ENCODE measurements around the gene FAM72B.
"Not testable (repeated sequence)": the region's sequence is repeated elsewhere in the genome, so short reads cannot be mapped to it uniquely, and the experiment has no call there.

Gene FAM72B

GRCh38 chr1:121184290-121185127, at the start of gene FAM72B, which contains the start of gene SRGAP2C:
FAM72B (minus strand) TSS chr1:121184340; CDS start chr1:121183489, 851 bp downstream.
SRGAP2C (plus strand) TSS chr1:121184975; CDS start chr1:121187447, 2,472 bp downstream.
- peak; percentile 92 for DNase-seq

- DNase-seq = not testable (repeated sequence)
Observed at GRCh38 chr1:121232445-121233125, 48.4 kb upstream of the FAM72B start.

- not testable (repeated sequence) for DNase-seq
Observed at GRCh38 chr1:121230636-121231035, 46.5 kb upstream of the FAM72B start.

- not testable (repeated sequence) for DNase-seq
Observed at GRCh38 chr1:121227544-121228330, 43.6 kb upstream of the FAM72B start.

GRCh38 chr1:121226925-121227324, 42.8 kb upstream of the FAM72B start:
- not testable (repeated sequence) for DNase-seq

GRCh38 chr1:121226295-121226904, 42.3 kb upstream of the FAM72B start:
- not testable (repeated sequence) for DNase-seq

- DNase-seq = not testable (repeated sequence)
Observed at GRCh38 chr1:121224714-121225113, 40.6 kb upstream of the FAM72B start.

- DNase-seq = not testable (repeated sequence)
Observed at GRCh38 chr1:121221770-121222169, 37.6 kb upstream of the FAM72B start.

- DNase-seq = not testable (repeated sequence)
Observed at GRCh38 chr1:121216676-121217075, 32.5 kb upstream of the FAM72B start.

GRCh38 chr1:121215699-121216417, 31.7 kb upstream of the FAM72B start:
- not testable (repeated sequence) for DNase-seq

GRCh38 chr1:121214544-121215156, 30.5 kb upstream of the FAM72B start:
- not testable (repeated sequence) for DNase-seq

GRCh38 chr1:121213491-121213890, 29.4 kb upstream of the FAM72B start:
- not testable (repeated sequence) for DNase-seq

GRCh38 chr1:121210778-121211177, 26.6 kb upstream of the FAM72B start:
- not testable (repeated sequence) for DNase-seq

- not testable (repeated sequence) for DNase-seq
Observed at GRCh38 chr1:121208375-121208774, 24.2 kb upstream of the FAM72B start.

GRCh38 chr1:121207328-121207727, 23.2 kb upstream of the FAM72B start:
- not testable (repeated sequence) for DNase-seq

GRCh38 chr1:121205786-121206711, 21.9 kb upstream of the FAM72B start:
- not testable (repeated sequence) for DNase-seq

- not testable (repeated sequence) for DNase-seq
Observed at GRCh38 chr1:121202986-121203385, 18.8 kb upstream of the FAM72B start.

- DNase-seq = not testable (repeated sequence)
Observed at GRCh38 chr1:121200985-121201981, 17.1 kb upstream of the FAM72B start.

- DNase-seq = not testable (repeated sequence)
Observed at GRCh38 chr1:121200232-121200631, 16.1 kb upstream of the FAM72B start.

Measured in stimulated activated CD4-positive, alpha-beta T cell treated with anti-CD3 and anti-CD28 coated beads, Interleukin-4, amount 100 ng/mL, for 24 hours (primary cell).